Chondrocyte (in vitro differentiated cells): ENCODE measurements around the gene COL24A1. TPM values are rescaled to one million over a fixed set of nuclear protein-coding genes. Genes with fewer than 3 reads are reported as not detected.

ENCODE experiments used
- DNase-seq: peaks from one replicate; pipeline ENCODE4 v3.0.0; 2021; ENCODE audit warnings: mixed read lengths, low spot score
- H3K27ac Mint-ChIP-seq: one replicate; pipeline ENCODE4 v1.8.0; 2021; ENCODE audit warnings: mild to moderate bottlenecking, moderate library complexity, mixed read lengths; ENCODE audit not compliant: unreplicated experiment
- H3K27me3 Mint-ChIP-seq: 2 replicates; pipeline ENCODE4 v1.8.0; 2021; ENCODE audit warnings: low read depth, mixed read lengths
- H3K36me3 Mint-ChIP-seq: 2 replicates; pipeline ENCODE4 v1.8.0; 2021; ENCODE audit warnings: low read depth, mixed read lengths
- H3K4me1 Mint-ChIP-seq: 2 replicates; pipeline ENCODE4 v1.8.0; 2021; ENCODE audit warnings: low read depth, mild to moderate bottlenecking, mixed read lengths
- H3K4me3 Mint-ChIP-seq: one replicate; pipeline ENCODE4 v1.8.0; 2021; ENCODE audit warnings: mild to moderate bottlenecking, moderate library complexity, mixed read lengths; ENCODE audit not compliant: unreplicated experiment
- H3K9me3 Mint-ChIP-seq: 2 replicates; pipeline ENCODE4 v1.8.0; 2021; ENCODE audit warnings: low read depth, mixed read lengths
- total RNA-seq: library from RNA; stranded (reverse); gene quantifications from 3 replicates; pipeline ENCODE4 v1.2.1, GENCODE V29; 2021
- TF ChIP-seq, protein P1 (sequence below): fragments of 200-600 bp; sonication (generic); IDR thresholded peaks from 2 replicates; pipeline ENCODE4 v1.5.0; 2021; ENCODE audit warnings: antibody characterized with exemption, mild to moderate bottlenecking, moderate library complexity

COL24A1 gene
- total RNA-seq, 1 donor from 2014 or later = 0.30 TPM

DNA sequence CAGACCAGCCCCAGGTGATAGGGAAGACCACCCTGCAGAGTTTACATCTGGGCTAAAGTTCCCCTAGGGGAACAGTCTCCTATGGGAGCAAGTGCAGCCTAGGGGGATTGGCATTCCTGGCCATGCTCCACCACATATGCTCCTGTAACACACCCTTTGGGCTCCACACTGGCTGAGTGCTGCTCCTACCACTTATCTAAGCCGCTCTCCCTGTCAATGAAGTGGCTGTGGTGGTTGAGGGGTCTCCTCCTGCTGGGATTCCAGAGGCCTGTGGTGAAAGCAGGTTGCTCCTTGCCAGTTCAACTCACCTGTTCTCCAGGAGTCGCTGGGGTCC lies 51.1 kb downstream of the COL24A1 start:
- Mint-ChIP-seq H3K27ac (no peak overlapping the region), H3K27me3 (peaks cover 30% of the 10 kb centered on the region), H3K4me3 (no peak overlapping the region), H3K4me1 (no peaks in the 10 kb centered on the region), H3K9me3 (peaks cover 8% of the 10 kb centered on the region), H3K36me3 (peaks cover 4% of the 10 kb centered on the region)
- no peak for DNase-seq
- TF ChIP-seq, protein P1, sequence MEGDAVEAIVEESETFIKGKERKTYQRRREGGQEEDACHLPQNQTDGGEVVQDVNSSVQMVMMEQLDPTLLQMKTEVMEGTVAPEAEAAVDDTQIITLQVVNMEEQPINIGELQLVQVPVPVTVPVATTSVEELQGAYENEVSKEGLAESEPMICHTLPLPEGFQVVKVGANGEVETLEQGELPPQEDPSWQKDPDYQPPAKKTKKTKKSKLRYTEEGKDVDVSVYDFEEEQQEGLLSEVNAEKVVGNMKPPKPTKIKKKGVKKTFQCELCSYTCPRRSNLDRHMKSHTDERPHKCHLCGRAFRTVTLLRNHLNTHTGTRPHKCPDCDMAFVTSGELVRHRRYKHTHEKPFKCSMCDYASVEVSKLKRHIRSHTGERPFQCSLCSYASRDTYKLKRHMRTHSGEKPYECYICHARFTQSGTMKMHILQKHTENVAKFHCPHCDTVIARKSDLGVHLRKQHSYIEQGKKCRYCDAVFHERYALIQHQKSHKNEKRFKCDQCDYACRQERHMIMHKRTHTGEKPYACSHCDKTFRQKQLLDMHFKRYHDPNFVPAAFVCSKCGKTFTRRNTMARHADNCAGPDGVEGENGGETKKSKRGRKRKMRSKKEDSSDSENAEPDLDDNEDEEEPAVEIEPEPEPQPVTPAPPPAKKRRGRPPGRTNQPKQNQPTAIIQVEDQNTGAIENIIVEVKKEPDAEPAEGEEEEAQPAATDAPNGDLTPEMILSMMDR = no peak

DNA sequence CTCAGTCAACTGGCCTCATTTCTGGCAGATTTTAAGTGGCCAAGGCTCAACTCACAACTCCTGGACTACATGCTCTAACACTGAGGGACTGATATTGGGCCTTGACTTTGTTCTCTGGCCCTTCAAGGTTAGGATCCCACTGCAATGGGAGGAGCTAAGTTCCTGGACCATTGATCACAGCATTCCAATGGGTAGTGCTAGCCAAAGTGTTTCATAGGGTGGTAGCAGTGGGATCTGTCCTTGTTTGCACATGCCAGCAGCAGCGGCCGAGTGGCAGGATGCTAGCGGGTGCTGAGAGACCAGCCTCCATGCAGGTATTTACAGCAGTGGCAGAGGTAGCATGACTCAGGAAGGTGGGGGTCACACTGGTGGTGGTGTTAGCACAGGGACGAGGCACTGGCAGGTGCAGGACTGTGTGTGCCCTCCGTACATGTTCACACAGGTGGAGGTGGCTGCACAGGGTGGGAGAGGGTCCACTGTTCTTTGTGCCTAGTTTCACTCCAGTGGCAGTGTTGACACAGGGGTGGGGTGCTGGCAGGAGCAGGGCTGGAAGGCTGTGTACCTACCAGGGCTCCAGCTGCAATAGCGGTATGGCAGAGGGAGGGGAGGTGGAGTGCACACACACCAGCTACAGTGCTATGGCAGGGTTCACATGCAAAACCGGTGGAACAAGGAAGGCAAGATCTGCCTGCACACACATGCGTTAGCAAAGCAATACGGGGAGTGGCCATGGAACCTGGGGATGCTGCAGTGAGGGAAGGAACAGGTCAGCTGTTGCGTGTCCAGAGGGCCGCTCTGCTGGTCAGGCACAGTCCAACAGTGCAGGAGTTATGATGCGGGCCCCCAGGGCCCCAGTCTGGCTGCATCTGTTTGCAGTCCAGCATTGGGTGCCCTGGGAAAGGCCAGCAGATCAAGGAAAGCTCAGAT lies 51.7 kb downstream of the COL24A1 start:
- Mint-ChIP-seq H3K4me3 (no peak overlapping the region), H3K27me3 (peaks cover 31% of the 10 kb centered on the region), H3K4me1 (no peaks in the 10 kb centered on the region), H3K27ac (no peak overlapping the region), H3K36me3 (peaks cover 4% of the 10 kb centered on the region), H3K9me3 (peaks cover 8% of the 10 kb centered on the region)
- DNase-seq = peak; percentile 72
- TF ChIP-seq, protein P1 = no peak

DNA sequence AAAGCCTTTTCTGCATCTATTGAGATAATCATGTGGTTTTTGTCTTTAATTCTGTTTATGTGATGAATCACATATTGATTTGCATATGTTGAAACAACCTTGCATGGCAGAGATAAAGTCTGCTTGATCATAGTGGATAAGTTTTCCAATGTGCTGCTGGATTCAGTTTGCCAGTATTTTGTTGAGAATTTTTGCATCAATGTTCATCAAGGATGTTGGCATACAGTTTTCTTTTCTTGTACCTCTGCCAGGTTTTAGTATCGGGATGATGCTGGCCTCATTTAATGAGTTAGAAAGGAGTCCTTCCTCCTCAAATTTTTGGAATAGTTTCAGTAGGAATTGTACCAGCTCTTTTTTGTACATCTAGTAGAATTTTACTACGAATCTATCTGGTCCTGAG lies 55.0 kb downstream of the COL24A1 start:
- peaks cover 4% of the 10 kb centered on the region for H3K36me3 Mint-ChIP-seq
- no peak overlapping the region for H3K27ac Mint-ChIP-seq
- no peak overlapping the region for H3K4me3 Mint-ChIP-seq
- DNase-seq = no peak
- peaks cover 40% of the 10 kb centered on the region for H3K27me3 Mint-ChIP-seq
- H3K9me3 Mint-ChIP-seq = peaks cover 8% of the 10 kb centered on the region
- TF ChIP-seq, protein P1 = no peak
- no peaks in the 10 kb centered on the region for H3K4me1 Mint-ChIP-seq

DNA sequence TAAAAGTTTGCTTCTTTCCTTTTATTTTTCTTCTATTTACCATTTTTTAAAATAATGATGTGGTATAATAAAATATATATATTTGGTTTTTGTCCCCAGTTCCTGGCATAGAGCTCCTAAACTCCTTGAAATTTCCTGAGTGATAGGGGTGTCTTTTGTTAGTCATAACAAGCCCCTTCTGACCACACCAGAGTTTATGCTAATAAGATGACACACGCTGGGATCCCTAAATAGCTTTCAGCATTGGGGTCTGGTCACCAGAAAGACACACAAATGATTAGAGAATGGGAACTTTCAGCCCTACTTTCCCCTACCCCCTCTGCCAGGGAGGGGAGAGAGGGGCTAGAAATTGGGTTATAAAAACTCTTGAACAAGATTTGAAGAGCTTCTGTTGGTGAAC lies 56.2 kb downstream of the COL24A1 start:
- no peak overlapping the region for H3K27ac Mint-ChIP-seq
- peaks cover 8% of the 10 kb centered on the region for H3K9me3 Mint-ChIP-seq
- no peak for DNase-seq
- H3K4me1 Mint-ChIP-seq = no peaks in the 10 kb centered on the region
- H3K27me3 Mint-ChIP-seq = peaks cover 46% of the 10 kb centered on the region
- TF ChIP-seq, protein P1 = no peak
- no peak overlapping the region for H3K4me3 Mint-ChIP-seq
- H3K36me3 Mint-ChIP-seq = peaks cover 4% of the 10 kb centered on the region

DNA sequence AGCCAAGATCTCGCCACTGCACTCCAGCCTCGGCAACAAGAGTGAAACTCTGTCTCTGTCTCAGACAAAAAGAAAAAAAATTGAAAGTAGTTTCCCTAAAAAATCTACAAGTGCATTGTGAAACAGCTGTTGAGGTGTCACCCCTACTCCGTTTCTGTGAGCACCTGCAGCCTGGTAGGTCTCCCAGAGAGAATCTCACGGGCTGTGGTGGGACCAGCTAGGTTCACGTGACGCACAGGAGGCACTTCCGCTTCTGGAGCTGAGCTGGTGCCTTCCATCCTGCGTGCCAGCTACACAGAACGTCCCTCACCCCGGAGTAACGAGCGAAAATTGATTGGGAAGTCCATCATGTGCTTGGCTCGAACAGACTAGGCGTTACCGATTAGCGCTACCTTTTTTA lies 66.8 kb downstream of the COL24A1 start:
- peak; percentile 26 for DNase-seq
- Mint-ChIP-seq H3K4me1 (no peaks in the 10 kb centered on the region), H3K36me3 (no peaks in the 10 kb centered on the region), H3K4me3 (no peak overlapping the region), H3K27me3 (peaks cover 6% of the 10 kb centered on the region), H3K27ac (no peak overlapping the region), H3K9me3 (no peaks in the 10 kb centered on the region)
- TF ChIP-seq, protein P1 = no peak
